Left hindlimb (tissue), 1 donor: Measurements from ENCODE around the gene HTRA1.

Experiments
- DNase-seq: peaks from one replicate; pipeline ENCODE4 v3.0.0-alpha.2; 2018

Gene HTRA1

GRCh38 chr10:122455376-122456079 is 5.8 kb upstream of the HTRA1 start:
- DNase-seq, result no peak

GRCh38 chr10:122457934-122458333 is 3.4 kb upstream of the HTRA1 start:
- no peak for DNase-seq

GRCh38 chr10:122458693-122459092 is 2.7 kb upstream of the HTRA1 start:
- DNase-seq, result no peak

GRCh38 chr10:122459561-122460273 is 1.6 kb upstream of the HTRA1 start:
- DNase-seq, result no peak

GRCh38 chr10:122460891-122461293 is 461 bp upstream of the HTRA1 start:
- no peak for DNase-seq

- no peak for DNase-seq
These were observed 578 bp downstream of the HTRA1 start for GRCh38 chr10:122461729-122462532.

GRCh38 chr10:122462533-122463465 is 1.4 kb downstream of the HTRA1 start:
- peak; percentile 84 for DNase-seq

- no peak for DNase-seq
These were observed 2.3 kb downstream of the HTRA1 start for GRCh38 chr10:122463466-122464249.

GRCh38 chr10:122464250-122464510 is 2.8 kb downstream of the HTRA1 start:
- no peak for DNase-seq

GRCh38 chr10:122464586-122464985 is 3.2 kb downstream of the HTRA1 start:
- no peak for DNase-seq

GRCh38 chr10:122465401-122466040 is 4.2 kb downstream of the HTRA1 start:
- no peak for DNase-seq

- no peak for DNase-seq
These were observed 5.6 kb downstream of the HTRA1 start for GRCh38 chr10:122466951-122467381.

GRCh38 chr10:122467701-122468100 is 6.3 kb downstream of the HTRA1 start:
- DNase-seq, result no peak

GRCh38 chr10:122468307-122468925 is 7.1 kb downstream of the HTRA1 start:
- no peak for DNase-seq

- no peak for DNase-seq
These were observed 7.8 kb downstream of the HTRA1 start for GRCh38 chr10:122468926-122469781.

- no peak for DNase-seq
These were observed 8.5 kb downstream of the HTRA1 start for GRCh38 chr10:122469848-122470247.

GRCh38 chr10:122471531-122472177 is 10.3 kb downstream of the HTRA1 start:
- DNase-seq, result no peak

GRCh38 chr10:122473116-122473515 is 11.8 kb downstream of the HTRA1 start:
- DNase-seq, result no peak

- DNase-seq, result no peak
These were observed 12.9 kb downstream of the HTRA1 start for GRCh38 chr10:122474131-122474818.
